Measurements from ENCODE around the gene DRG2. TPM values are rescaled to one million over a fixed set of nuclear protein-coding genes. Genes with fewer than 3 reads are reported as not detected.

DRG2 gene
- total and polyA plus RNA-seq, 2 of the 4 experiments (the other 2 are of a cell fraction), result 43.6 to 45.1 TPM

DNA sequence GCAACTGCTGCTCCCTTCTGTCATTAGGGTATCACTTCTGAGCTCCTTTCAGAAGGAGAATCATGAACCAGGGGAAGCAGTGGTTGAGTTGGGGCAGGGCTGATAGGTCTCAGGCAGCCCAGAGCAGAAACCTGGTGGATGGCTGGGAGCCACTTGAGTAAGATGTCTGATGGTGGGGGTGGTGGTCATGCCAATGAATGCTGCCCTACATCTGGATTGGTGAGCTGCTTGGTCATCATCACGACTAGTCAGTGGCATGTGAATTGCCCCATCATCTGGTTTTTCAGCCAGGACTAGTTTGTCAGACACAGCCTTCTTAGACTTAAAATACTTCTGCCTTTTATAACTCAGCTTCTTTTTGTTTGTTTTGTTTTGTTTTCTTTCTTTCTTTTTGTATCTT lies 46.0 kb upstream of the DRG2 start:
- Histone ChIP-seq H4K91ac (ENCODE audit: insufficient read depth, low read depth, low read length) (no peak overlapping the region), H2AK9ac (replicated peaks; ENCODE audit: low read depth, low read length, poor library complexity) (peak overlapping the region; percentile 62), H3K4me3 (ENCODE audit: insufficient read depth, low read depth, low read length) (no peak overlapping the region), H2AK5ac (ENCODE audit: low read depth, low read length) (no peak overlapping the region; the same call in 1 of the 2 replicates), H3K9me1 (ENCODE audit: insufficient read depth, low read length) (peaks cover 7% of the 10 kb centered on the region), H2BK5ac (ENCODE audit: low read depth, low read length, poor library complexity, severe bottlenecking) (no peak overlapping the region), H3K18ac (ENCODE audit: low read depth, low read length) (no peak overlapping the region), H3K36me3 (ENCODE audit: control insufficient read depth, insufficient read depth, low read length) (peaks cover 6% of the 10 kb centered on the region; the same call in 1 of the 2 replicates), H4K8ac (ENCODE audit: low read depth in 2 of 2, low read length in 2 of 2) (no peak overlapping the region), H3K4ac (ENCODE audit: low read depth, low read length) (peak overlapping the region; percentile 35; the same call in 1 of the 2 replicates), H2BK20ac (ENCODE audit: low read depth, low read length) (no peak overlapping the region), H3K14ac (replicated peaks; ENCODE audit: low read depth, low read length) (peak overlapping the region; percentile 0; the same call in 1 of the 2 replicates), H3K56ac (ENCODE audit: extremely low read depth, insufficient read depth, low read length) (no peak overlapping the region), H3K27me3 (ENCODE audit: control insufficient read depth, insufficient read depth, low read length) (no peaks in the 10 kb centered on the region), H2BK120ac (ENCODE audit: low read depth, low read length) (no peak overlapping the region), H3K9ac (ENCODE audit: low read depth, low read length) (no peak overlapping the region), H3K4me2 (ENCODE audit: low read depth, low read length) (peak overlapping the region; percentile 6), H2AFZ (replicated peaks; ENCODE audit: low read length, poor library complexity) (peak overlapping the region; percentile 21), H2BK15ac (ENCODE audit: low read depth, low read length) (no peak overlapping the region), H3K27ac (ENCODE audit: insufficient read depth, low read length) (no peak overlapping the region), H4K20me1 (ENCODE audit: insufficient read depth, low read length) (peaks cover 11% of the 10 kb centered on the region; the same call in 1 of the 2 replicates), H4K5ac (ENCODE audit: low read depth, low read length) (no peak overlapping the region), H3K4me1 (ENCODE audit: control insufficient read depth, insufficient read depth, low read length) (peaks cover 14% of the 10 kb centered on the region), H3K23ac (ENCODE audit: low read depth, low read length) (peak overlapping the region; percentile 25; the same call in 1 of the 2 replicates), H3K79me1 (ENCODE audit: low read depth in 1 of 2, low read length in 2 of 2) (peaks cover 45 to 54% of the 10 kb centered on the region in 2 experiments), H3K9me3 (ENCODE audit: control insufficient read depth, insufficient read depth, low read length) (no peaks in the 10 kb centered on the region)
- CTCF ChIA-PET, result interaction anchor here (0.9 kb wide), 1 partner anchor 163 kb away, joined by 3 read pairs; no protein-coding TSS in a partner anchor
- no TSS peak for BruUV-seq (replicated peaks)
- intact Hi-C loops (cut with micrococcal nuclease), result no loop called here
- WGBS, 2 experiments (ENCODE audit: extremely low coverage in 2 of 2, insufficient read length in 1 of 2), result no CpG with 5 or more reads among the region's 1 CpG
- ATAC-seq (ENCODE audit: low read depth) (no peak), DNase-seq (peak; percentile 75)
- POLR2A ChIA-PET (ENCODE audit: unreplicated experiment), result no interaction called here
- dilution Hi-C loops (cut with HindIII; ENCODE audit: low sequenced_read_pairs, unreplicated experiment), result no loop called here
- no peak for TF ChIP-seq RCOR1 (IDR thresholded peaks at IDR 0.05; ENCODE audit: insufficient replicate concordance, low read length)
- TF ChIP-seq, protein P1, sequence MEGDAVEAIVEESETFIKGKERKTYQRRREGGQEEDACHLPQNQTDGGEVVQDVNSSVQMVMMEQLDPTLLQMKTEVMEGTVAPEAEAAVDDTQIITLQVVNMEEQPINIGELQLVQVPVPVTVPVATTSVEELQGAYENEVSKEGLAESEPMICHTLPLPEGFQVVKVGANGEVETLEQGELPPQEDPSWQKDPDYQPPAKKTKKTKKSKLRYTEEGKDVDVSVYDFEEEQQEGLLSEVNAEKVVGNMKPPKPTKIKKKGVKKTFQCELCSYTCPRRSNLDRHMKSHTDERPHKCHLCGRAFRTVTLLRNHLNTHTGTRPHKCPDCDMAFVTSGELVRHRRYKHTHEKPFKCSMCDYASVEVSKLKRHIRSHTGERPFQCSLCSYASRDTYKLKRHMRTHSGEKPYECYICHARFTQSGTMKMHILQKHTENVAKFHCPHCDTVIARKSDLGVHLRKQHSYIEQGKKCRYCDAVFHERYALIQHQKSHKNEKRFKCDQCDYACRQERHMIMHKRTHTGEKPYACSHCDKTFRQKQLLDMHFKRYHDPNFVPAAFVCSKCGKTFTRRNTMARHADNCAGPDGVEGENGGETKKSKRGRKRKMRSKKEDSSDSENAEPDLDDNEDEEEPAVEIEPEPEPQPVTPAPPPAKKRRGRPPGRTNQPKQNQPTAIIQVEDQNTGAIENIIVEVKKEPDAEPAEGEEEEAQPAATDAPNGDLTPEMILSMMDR (conservative IDR thresholded peaks at IDR 0.05; ENCODE audit: low read depth, low read length), result no peak
- TF ChIP-seq MAFK (IDR thresholded peaks at IDR 0.05; ENCODE audit: low read depth, low read length), result no peak
- TF ChIP-seq CEBPB (IDR thresholded peaks at IDR 0.05; ENCODE audit: low read depth, low read length), result peak; percentile 88
- no peak for TF ChIP-seq NFE2L2 (IDR thresholded peaks at IDR 0.05; ENCODE audit: low read depth, low read length)
- TF ChIP-seq POLR2A (IDR thresholded peaks at IDR 0.05; ENCODE audit: low read depth, low read length), result peak; percentile 28; the same call in 1 of the 2 replicates
- no peak for TF ChIP-seq RAD21 (IDR thresholded peaks at IDR 0.05; ENCODE audit: low read length)
- TF ChIP-seq, protein P2, sequence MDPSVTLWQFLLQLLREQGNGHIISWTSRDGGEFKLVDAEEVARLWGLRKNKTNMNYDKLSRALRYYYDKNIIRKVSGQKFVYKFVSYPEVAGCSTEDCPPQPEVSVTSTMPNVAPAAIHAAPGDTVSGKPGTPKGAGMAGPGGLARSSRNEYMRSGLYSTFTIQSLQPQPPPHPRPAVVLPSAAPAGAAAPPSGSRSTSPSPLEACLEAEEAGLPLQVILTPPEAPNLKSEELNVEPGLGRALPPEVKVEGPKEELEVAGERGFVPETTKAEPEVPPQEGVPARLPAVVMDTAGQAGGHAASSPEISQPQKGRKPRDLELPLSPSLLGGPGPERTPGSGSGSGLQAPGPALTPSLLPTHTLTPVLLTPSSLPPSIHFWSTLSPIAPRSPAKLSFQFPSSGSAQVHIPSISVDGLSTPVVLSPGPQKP (IDR thresholded peaks at IDR 0.05; ENCODE audit: borderline replicate concordance, low read depth, low read length), result no peak
- no peak for TF ChIP-seq CHD1 (IDR thresholded peaks at IDR 0.05; ENCODE audit: low read depth, low read length)
- in situ Hi-C loops (cut with MboI; ENCODE audit: low sequenced_read_pairs), result no loop called here

All from IMR-90 (cell line).